GM19351 (cell line): ENCODE results near the gene SPANXA2.
"Not testable (repeated sequence)": the region's sequence is repeated elsewhere in the genome, so short reads cannot be mapped to it uniquely, and the experiment has no call there.

ENCODE experiments used
- ATAC-seq: cut with Tn5 transposase; IDR thresholded peaks from one replicate; pipeline ENCODE4 v1.9.1; 2021; ENCODE audit warnings: mild to moderate bottlenecking, moderate library complexity; ENCODE audit not compliant: unreplicated experiment

Gene SPANXA2

GRCh38 chrX:141589408-141589807 is at the start of gene SPANXA2:
Gene SPANXA2 (plus strand): TSS chrX:141589708. CDS start chrX:141589768, 60 bp downstream.
- ATAC-seq: not testable (repeated sequence)

DNA sequence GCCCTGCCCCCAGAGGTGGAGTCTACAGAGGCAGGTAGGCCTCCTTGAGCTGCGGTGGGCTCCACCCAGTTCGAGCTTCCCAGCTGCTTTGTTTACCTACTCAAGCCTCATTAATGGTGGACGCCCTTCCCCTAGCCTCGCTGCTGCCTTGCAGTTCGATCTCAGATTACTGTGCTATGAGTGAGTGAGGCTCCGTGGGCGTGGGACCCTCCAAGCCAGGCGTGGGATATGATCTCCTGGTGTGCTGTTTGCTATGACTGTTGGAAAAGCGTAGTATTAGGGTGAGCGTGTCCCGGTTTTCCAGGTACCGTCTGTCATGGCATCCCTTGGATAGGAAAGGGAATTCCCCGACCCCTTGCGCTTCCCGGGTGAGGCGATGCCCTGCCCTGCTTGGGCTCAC is 47.0 kb upstream of the SPANXA2 start:
- not testable (repeated sequence) for ATAC-seq

DNA sequence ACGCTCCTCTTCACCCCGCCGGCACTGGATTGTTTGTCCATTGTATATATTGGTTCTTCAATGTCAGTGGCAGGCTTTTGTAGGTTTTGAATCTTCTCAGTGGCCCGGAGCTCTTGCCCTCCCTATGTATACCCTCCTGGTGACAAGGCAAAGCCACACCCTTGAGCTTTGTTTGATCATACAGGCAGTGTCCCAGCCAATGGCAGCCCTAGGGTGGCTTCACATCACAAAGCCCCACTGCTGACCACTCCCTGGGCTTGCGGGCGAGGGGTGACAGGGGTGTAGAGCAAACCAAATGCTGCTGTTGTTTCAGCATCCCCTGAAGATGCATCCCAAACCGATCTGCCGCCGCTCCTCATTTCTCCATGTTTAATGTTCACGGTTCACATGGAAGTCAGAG is 4.9 kb upstream of the SPANXA2 start, which contains the start of gene SPANXA1:
Gene SPANXA1 (minus strand): TSS at position 101 of the 400 bp plus-strand sequence. CDS start 60 bp downstream, at position 41.
- ATAC-seq: not testable (repeated sequence)

DNA sequence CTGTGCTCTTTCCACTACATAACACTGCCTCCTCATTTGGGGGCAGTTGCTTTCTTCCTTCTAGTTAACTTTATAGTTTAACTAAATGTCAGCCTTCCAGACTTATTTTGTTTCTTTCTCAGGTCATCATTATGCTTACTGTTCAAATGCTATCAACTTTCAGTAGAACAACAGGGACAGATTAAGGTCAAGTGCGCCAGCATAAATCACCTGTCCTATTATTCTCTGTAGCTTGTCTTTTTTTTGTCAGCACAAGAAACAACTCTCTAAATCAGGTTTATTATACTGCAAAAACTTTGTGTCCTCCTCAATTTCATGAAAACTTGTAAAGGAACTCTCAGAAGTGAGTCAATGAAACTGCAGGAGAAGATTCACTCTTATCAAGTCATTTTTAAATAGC is 19.6 kb downstream of the SPANXA2 start:
- ATAC-seq: no peak

DNA sequence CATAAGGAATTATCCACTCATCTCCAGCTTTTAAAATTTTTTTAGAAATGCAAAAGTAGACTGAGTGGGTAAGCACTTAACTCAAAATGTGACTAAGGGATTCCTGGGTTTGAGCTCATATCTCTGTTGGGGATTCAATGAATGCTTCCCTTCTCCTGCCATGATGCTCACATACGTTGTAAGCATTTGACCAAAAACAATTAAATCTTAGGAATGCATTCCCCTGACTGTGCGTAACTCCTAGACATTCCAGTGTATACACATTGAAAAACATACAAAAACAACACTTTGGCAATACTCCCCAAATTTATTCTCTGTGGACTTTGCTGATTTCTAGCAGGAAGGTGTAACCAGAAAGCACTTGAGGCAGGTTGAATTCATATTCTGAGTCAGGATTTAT is 29.8 kb downstream of the SPANXA2 start:
- no peak for ATAC-seq

DNA sequence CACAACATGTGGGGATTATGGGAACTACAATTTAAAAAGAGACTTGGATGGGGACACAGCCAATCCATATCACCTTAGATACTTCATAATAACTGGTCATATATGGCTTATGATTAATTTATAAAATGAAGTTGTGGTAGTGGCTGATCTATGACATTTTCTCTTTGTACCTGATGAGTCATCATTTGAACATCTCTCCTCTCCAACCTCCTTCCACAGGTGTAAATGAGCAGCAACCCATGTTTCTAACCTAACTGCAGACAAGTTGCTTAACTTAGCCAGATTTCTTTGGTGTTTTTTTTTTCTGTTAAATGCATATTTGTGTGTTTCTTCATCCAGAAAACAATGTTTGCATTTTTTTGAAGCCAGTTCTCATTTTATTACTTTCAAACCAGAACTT is 42.6 kb downstream of the SPANXA2 start:
- no peak for ATAC-seq

GRCh38 chrX:141638550-141638949 is 49.0 kb downstream of the SPANXA2 start:
- ATAC-seq: no peak
